Activated naive CD4-positive, alpha-beta T cell treated with Interleukin-2 at 50 U/mL for 16 hours (primary cell): ENCODE results near the gene TMEM63B.
"Not testable (repeated sequence)": the region's sequence is repeated elsewhere in the genome, so short reads cannot be mapped to it uniquely, and the experiment has no call there.

Source experiments
- DNase-seq: peaks from one replicate; pipeline ENCODE4 v3.0.0-alpha.2; 2020

The TMEM63B gene

DNA sequence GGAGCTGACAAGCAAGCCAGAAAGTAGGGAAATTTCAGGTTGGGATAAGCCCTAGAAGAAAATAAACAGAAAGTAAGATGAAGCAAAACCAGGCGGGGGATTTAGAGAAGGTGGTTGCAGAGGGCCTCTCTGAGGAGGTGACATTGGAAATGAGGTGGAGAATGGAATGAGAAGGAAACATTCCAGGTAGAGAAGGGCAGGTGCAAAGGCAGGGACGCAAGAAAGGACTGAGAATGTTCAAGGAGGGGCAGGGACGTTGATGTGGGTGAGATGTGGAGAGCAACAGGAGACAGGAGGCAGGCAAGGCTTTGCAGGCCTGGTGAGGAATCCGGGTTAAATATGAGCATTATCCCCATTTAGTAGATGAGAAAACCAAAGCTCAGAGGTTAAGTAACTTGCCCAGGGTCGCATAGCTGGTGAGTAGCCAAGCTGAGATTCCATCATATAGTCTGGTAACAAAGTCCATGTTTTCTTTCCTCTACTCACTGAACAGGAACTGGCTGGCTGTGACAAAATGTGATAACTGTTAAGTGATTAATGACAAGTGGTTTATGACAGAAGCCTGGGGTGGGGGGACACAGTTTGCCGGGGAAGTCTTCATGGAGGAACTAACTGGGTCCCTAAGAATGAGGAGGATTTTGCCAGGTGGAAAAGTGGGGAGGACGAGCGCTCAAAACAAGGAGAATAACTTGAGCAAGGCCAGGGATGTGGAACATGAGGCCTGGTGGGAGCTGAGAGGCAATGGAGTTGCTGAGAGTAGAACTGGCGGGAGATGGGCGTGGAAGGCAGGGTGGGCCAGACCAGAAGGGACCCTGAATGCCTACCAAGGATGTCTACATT lies 32.7 kb upstream of the TMEM63B start:
- no peak for DNase-seq

DNA sequence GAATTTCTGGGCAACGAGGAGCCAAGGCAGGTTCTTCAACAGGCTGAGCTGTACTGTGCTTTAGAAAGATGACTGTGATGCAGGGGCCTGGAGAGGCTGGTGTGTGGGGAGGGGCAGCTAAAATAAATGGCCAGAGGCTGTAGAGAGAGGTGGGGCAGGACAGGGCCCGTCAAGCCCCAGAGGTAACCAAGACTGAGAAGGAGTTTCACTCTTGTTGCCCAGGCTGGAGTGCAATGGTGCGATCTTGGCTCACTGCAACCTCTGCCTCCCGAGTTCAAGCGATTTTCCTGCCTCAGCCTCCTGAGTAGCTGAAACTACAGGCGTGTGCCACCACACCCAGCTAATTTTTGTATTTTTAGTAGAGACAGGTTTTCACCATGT lies 32.1 kb upstream of the TMEM63B start:
- DNase-seq = not testable (repeated sequence)

DNA sequence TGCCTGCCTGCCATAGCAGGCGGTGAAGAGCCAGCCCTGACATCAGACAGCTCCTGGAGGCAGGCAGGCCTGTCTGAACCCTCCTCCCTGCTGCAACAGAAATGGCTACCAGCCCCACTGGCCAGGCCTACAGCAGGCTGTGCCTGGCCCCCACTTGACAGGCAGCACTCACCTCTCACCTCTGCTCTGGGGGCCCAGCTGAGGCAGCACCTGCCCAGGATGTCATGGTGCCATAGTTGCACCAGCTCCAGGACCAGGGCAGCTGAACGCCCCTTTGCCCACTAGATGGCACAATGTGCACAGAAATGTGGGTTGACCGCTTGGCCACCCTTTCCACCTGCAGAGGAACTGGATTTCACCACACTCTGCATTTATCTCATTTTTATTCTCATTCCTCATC lies 30.7 kb upstream of the TMEM63B start:
- DNase-seq = peak; percentile 79

DNA sequence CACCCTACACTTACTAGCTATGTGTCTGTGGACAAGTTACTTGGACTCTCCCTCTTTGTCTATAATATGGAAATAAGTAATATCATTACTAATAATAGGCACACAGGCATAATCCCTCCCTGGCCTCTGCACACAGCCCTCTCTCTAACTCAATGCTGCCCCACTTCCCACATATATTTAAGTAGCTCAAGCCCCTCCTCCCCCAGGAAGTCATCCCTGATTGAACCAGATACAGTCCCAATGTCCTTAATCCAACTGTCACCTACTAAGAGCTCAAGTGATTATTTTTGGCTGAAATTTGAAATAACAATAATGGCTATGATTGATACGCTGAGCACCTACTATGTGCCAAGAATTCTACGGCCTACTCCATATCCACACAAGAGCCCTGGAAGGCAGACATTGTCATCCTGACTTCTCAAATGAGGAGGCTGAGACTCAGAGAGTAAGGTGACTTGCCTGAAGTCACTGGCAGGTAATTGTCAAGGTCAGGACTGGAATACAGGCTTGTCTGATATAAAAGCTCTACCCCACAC lies 29.5 kb upstream of the TMEM63B start:
- DNase-seq = no peak

DNA sequence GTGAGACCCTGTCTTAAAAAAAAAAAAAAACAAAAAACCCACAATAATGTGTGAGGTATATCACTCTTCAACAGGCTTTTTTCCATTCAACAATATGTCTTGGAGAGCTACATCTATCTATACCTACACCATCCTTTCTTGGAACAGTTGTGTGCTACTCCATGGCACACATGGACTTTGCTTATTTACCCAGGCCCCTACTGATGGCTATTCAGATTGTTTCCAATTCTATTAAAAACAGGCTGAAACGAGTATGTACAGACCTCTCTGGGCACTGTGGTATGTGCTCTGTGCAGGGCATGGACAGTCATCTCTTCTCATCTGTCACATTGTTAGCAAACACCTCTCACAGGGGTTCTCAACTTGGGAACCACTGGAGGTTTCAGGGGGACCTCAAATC lies 28.2 kb upstream of the TMEM63B start:
- no peak for DNase-seq

- DNase-seq = peak; percentile 14
These were observed 27.2 kb upstream of the TMEM63B start for GRCh38 chr6:44100088-44100550.

DNA sequence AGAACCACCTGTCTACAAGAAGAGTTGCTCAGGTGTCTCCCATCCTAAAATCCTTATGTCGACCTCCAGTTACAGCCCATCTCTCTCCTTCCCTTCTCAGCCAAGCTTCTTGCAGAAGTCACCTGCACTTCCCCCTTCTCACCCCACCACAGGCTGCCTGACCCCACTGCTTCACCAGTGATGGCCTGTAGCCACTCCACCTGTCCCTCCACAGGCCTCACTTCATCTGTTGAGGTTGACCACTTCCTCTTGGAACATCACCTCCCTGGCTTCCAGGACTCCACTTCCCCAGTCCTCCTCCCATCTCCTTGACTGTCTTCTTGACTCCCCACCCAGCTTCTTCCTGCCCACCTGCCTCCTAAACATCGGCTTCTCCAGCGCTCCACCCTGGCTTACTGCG lies 25.5 kb upstream of the TMEM63B start:
- no peak for DNase-seq

GRCh38 chr6:44102527-44102926 lies 24.8 kb upstream of the TMEM63B start:
- DNase-seq = no peak

GRCh38 chr6:44104481-44105021 lies 22.8 kb upstream of the TMEM63B start:
- DNase-seq = no peak

DNA sequence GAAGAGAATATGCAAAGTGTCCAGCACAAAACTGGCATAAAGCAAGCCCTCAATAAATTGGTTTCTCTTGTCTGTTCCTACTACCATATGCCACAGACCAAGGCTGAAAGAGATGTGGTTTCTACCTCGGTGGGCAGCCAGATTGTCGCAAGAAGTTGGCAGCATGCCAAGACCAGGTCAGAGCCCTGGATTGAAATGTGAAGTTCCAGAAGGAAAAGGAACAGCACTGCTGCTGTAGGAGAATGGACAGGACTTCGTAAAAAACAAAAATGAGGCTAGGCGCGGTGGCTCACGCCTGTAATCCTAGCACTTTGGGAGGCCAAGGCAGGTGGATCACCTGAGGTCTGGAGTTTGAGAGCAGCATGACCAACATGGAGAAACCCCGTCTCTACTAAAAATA lies 22.2 kb upstream of the TMEM63B start:
- no peak for DNase-seq

- DNase-seq = no peak
These were observed 21.2 kb upstream of the TMEM63B start for GRCh38 chr6:44105993-44106740.

DNA sequence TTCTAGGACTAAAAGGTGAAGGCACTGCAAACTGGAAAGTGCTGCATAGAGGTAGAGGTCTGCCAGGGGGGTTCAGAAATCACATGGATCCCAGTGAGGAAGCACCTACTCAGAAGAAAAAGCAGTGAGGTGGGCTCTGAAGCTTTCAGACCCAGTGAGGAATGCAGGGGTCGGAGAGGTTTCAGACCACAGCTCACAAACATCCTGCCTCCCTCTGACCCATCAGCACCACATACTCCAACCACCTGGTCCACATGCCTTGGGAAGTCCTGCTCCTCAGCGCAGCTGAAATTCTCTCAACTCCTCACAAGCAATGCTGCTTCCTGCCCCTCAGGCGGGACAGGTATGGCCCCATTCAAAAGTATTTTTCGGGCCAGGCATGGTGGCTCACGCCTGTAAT lies 20.3 kb upstream of the TMEM63B start:
- no peak for DNase-seq

- DNase-seq = no peak
These were observed 18.9 kb upstream of the TMEM63B start for GRCh38 chr6:44108471-44108870.

DNA sequence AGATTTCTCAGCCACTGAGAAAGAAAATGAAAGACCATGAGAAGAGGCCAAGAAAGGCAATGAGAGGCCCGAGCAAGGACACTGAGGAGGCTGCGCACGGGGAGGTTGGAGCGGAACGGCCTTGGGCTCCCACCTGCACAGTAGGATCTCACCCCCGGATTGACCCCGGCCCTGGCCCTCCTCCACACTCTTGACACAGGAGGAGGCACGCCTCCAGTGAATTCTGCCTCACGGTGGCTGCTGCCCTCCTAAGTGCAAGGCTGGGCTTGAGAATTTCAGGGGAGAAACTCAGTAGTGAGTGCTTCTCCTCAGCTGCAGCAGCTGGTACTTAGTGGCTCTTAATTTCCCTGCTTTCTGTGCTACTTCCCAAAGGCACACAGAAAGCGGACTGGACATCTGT lies 18.1 kb upstream of the TMEM63B start:
- DNase-seq = no peak

DNA sequence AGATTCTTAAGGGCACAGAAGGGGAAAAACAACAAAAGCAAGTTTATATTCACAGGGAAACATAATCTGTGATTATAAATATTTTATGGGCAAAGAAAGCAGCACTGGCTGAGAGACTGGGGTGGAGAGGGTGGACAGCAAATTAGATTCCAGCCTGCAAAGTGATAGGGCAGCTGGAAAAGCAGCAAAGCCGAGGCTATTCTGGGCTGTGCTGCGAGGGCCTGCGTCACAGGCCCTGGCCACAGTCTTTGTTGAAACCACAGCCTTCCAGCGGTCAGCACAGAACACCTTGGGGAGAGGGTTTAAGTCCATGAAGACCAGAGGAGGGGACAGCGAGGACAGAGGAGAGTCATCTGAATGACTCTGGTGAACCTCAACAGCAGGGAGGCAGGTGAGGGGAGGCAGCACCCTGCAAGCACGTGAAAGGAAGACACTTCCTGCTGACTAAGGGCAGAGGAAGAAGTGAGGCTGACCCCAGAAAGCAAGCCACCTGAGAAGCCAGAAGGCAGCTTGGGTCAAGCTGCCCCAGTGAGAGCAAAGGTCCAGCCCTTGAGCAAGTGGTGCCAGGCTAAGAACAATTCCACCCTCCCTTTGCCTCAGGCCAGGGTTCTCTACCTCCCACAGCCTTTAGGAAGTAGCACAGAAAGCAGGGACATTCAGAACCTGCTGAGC lies 17.2 kb upstream of the TMEM63B start:
- no peak for DNase-seq

- DNase-seq = no peak
These were observed 16.4 kb upstream of the TMEM63B start for GRCh38 chr6:44110966-44111365.

GRCh38 chr6:44111434-44112417 lies 15.6 kb upstream of the TMEM63B start:
- DNase-seq = no peak

- no peak for DNase-seq
These were observed 13.9 kb upstream of the TMEM63B start for GRCh38 chr6:44113414-44113813.

GRCh38 chr6:44115866-44116265 lies 11.5 kb upstream of the TMEM63B start:
- DNase-seq = no peak

- no peak for DNase-seq
These were observed 10.5 kb upstream of the TMEM63B start for GRCh38 chr6:44116641-44117382.
